HG02981 (cell line): ENCODE data around the gene NSD2.

Experiments used
- ATAC-seq: cut with Tn5 transposase; IDR thresholded peaks from one replicate; pipeline ENCODE4 v1.9.1; 2021; ENCODE audit warnings: mild to moderate bottlenecking, moderate library complexity; ENCODE audit not compliant: unreplicated experiment

Gene NSD2

GRCh38 chr4:1967512-1968149 is 96.4 kb downstream of the NSD2 start:
- ATAC-seq: no peak

GRCh38 chr4:1968686-1969295 is 97.6 kb downstream of the NSD2 start:
- no peak for ATAC-seq

GRCh38 chr4:1969928-1970723 is 98.9 kb downstream of the NSD2 start:
- no peak for ATAC-seq

- ATAC-seq: no peak
Observed at GRCh38 chr4:1970926-1971325, 99.7 kb downstream of the NSD2 start.

- no peak for ATAC-seq
Observed at GRCh38 chr4:1971456-1972200, 100.4 kb downstream of the NSD2 start.

GRCh38 chr4:1972414-1972813 is 101.2 kb downstream of the NSD2 start:
- ATAC-seq: no peak

GRCh38 chr4:1973218-1973617 is 102.0 kb downstream of the NSD2 start:
- ATAC-seq: no peak

GRCh38 chr4:1973661-1974060 is 102.5 kb downstream of the NSD2 start:
- ATAC-seq: no peak

GRCh38 chr4:1974840-1975239 is 103.6 kb downstream of the NSD2 start:
- ATAC-seq: no peak

- ATAC-seq: no peak
Observed at GRCh38 chr4:1975391-1975801, 104.2 kb downstream of the NSD2 start.

- ATAC-seq: no peak
Observed at GRCh38 chr4:1975880-1976279, 104.7 kb downstream of the NSD2 start.

GRCh38 chr4:1976416-1977352 is 105.5 kb downstream of the NSD2 start:
- ATAC-seq: no peak

GRCh38 chr4:1978226-1978625 is 107.0 kb downstream of the NSD2 start:
- ATAC-seq: no peak

- ATAC-seq: no peak
Observed at GRCh38 chr4:1978741-1979476, 107.7 kb downstream of the NSD2 start.

- ATAC-seq: no peak
Observed at GRCh38 chr4:1979477-1980196, 108.4 kb downstream of the NSD2 start.

GRCh38 chr4:1980561-1981041 is 109.4 kb downstream of the NSD2 start:
- no peak for ATAC-seq

- ATAC-seq: no peak
Observed at GRCh38 chr4:1981251-1982058, 110.3 kb downstream of the NSD2 start.
